ENCODE results near the gene REPIN1. TPM values are rescaled to one million over a fixed set of nuclear protein-coding genes. Genes with fewer than 3 reads are reported as not detected.

Gene REPIN1
- total RNA-seq, 2 donors from 2014 or later = 189 to 304 TPM

DNA sequence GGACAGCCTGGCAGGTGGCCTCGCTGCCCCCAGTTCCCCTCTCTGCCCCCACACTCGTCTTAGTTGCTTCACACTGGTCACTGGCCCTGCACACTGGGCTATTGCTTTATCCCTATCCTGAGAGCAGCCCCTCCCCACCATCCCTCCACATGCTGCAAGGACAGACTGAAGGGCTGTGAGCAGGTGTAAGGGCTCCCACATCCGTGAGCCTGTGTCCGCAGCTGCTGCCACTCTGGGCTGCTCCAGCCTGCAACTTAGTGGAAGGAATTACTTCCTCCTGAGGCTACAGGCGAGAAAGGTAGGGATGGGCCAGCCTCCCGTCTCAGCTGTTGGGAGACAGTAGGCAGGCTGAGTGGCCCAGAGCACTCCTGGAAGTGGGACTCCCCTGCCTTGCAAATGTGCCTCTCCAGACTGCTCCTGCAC lies 31.0 kb upstream of the REPIN1 start:
- Histone ChIP-seq H3K9me3 (no peaks in the 10 kb centered on the region), H3K4me1 (peaks cover 19% of the 10 kb centered on the region), H3K27ac (peak overlapping the region; percentile 7), H3K4me3 (no peak overlapping the region), H3K36me3 (no peaks in the 10 kb centered on the region), H3K9ac (ENCODE audit: low read depth in 2 of 2, low read length in 2 of 2) (peak overlapping the region; percentile 5 to 23), H3K27me3 (no peaks in the 10 kb centered on the region)
- intact Hi-C loops (cut with DNase I) = no loop called here
- TF ChIP-seq, protein P1, sequence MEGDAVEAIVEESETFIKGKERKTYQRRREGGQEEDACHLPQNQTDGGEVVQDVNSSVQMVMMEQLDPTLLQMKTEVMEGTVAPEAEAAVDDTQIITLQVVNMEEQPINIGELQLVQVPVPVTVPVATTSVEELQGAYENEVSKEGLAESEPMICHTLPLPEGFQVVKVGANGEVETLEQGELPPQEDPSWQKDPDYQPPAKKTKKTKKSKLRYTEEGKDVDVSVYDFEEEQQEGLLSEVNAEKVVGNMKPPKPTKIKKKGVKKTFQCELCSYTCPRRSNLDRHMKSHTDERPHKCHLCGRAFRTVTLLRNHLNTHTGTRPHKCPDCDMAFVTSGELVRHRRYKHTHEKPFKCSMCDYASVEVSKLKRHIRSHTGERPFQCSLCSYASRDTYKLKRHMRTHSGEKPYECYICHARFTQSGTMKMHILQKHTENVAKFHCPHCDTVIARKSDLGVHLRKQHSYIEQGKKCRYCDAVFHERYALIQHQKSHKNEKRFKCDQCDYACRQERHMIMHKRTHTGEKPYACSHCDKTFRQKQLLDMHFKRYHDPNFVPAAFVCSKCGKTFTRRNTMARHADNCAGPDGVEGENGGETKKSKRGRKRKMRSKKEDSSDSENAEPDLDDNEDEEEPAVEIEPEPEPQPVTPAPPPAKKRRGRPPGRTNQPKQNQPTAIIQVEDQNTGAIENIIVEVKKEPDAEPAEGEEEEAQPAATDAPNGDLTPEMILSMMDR (IDR thresholded peaks at IDR 0.05) = no peak
- DNase-seq = no peak

DNA sequence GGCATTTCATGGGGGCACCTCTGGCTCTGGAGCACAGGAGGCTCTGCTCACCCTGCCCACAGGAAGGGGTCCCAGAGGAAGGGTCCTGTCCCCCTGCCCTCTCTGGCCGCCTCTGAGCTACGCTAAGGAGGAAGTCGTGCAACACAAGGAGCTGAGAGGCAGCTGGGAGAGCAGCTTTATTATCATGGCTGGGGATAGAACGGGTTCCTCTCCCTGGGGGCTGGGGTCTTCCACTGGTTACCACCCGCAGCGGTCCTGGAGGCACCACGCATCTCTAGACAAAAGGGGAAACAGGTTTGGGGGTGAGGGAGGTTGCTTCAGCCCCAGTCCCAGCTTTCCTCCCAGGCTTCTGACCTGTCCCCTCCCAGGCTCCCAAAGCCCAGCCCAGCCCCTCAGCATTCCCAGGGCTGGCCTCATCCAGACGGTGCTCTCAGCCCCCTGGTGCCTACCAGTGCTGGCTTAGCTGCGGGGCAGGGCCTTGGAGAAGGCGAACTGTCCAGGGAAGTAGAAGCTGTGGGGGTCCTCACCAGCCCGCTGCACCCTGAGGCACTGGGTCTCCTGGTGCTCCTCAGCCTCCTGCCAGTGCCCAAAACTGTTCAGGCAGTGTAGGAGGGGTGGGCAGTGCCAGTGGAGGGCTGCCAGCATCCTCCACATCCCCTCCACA lies 30.3 kb upstream of the REPIN1 start:
- DNase-seq = no peak
- H3K9ac ChIP-seq (ENCODE audit: low read depth in 2 of 2, low read length in 2 of 2) = no peak overlapping the region
- H3K9me3 ChIP-seq = no peaks in the 10 kb centered on the region
- peaks cover 19% of the 10 kb centered on the region for H3K4me1 ChIP-seq
- H3K27ac ChIP-seq = no peak overlapping the region
- H3K4me3 ChIP-seq = no peak overlapping the region
- no peaks in the 10 kb centered on the region for H3K27me3 ChIP-seq
- H3K36me3 ChIP-seq = no peaks in the 10 kb centered on the region
- intact Hi-C loops (cut with DNase I) = no loop called here
- TF ChIP-seq, protein P1 (IDR thresholded peaks at IDR 0.05) = no peak

DNA sequence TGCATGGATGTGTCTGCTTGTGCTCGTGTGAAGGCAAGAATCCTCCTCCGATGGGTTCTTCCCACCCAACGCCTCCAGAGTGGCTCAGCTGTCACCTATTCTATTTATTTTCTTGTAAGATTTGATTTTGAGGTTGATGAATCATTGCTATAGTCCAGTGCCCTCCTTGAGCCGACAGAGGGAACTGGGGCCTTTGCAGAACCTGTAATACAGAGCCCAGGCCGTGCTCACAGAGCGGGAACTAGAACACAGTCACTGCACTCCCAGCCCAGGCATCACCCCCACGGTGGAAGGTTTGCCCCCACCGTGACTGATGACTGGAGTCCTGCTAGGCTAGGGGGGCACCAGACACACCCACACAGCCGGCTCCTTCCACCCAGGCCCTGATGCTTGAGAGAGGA lies 29.2 kb upstream of the REPIN1 start:
- no peak for DNase-seq
- no peaks in the 10 kb centered on the region for H3K27me3 ChIP-seq
- H3K9ac ChIP-seq (ENCODE audit: low read depth in 2 of 2, low read length in 2 of 2) = peak overlapping the region; percentile 12 to 53
- H3K36me3 ChIP-seq = no peaks in the 10 kb centered on the region
- H3K27ac ChIP-seq = peak overlapping the region; percentile 65
- TF ChIP-seq, protein P1 (IDR thresholded peaks at IDR 0.05) = no peak
- peak overlapping the region; percentile 43 for H3K4me3 ChIP-seq
- peaks cover 19% of the 10 kb centered on the region for H3K4me1 ChIP-seq
- H3K9me3 ChIP-seq = no peaks in the 10 kb centered on the region
- intact Hi-C loops (cut with DNase I) = no loop called here

DNA sequence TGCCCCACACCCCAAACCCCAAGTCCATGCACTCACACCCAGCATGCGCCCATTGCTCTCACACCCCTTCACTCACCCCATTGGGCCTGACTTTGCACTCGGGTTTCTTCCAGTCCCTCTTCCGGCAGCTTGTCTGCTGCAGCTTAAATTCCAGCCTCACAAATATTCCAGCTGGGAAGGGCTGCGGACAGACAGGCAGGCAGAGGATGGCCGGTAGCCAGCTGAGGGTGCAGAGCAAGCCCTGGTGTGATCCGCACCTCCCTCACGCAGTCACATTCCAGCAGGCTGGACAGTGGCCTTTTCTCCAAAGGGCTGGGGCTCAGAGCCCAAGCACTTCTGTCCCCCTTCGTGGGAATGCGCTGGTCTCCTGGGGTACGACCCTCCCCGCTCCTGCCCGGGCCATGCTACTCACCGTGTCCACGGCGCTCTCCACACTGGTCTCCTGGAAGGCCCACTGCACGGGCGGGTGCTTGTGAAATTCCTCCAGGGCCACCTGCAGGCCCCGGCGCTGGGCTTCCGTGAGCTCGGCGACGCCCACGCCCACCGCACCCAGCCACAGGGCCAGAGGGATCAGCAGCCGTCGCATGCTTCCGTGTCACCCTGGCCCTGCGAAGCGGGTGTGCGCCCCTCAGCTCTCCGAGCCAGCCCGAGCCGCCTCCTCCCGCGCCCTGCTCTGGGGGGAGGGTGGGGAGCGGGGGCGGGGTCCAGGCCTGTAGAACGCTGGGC lies 28.4 kb upstream of the REPIN1 start:
- Histone ChIP-seq H3K27ac (peak overlapping the region; percentile 65), H3K36me3 (no peaks in the 10 kb centered on the region), H3K9me3 (no peaks in the 10 kb centered on the region), H3K9ac (ENCODE audit: low read depth in 2 of 2, low read length in 2 of 2) (peak overlapping the region; percentile 12 to 58), H3K27me3 (no peaks in the 10 kb centered on the region), H3K4me1 (peaks cover 19% of the 10 kb centered on the region), H3K4me3 (peak overlapping the region; percentile 43)
- intact Hi-C loops (cut with DNase I) = no loop called here
- DNase-seq = peak; percentile 63
- TF ChIP-seq, protein P1 (IDR thresholded peaks at IDR 0.05) = no peak

DNA sequence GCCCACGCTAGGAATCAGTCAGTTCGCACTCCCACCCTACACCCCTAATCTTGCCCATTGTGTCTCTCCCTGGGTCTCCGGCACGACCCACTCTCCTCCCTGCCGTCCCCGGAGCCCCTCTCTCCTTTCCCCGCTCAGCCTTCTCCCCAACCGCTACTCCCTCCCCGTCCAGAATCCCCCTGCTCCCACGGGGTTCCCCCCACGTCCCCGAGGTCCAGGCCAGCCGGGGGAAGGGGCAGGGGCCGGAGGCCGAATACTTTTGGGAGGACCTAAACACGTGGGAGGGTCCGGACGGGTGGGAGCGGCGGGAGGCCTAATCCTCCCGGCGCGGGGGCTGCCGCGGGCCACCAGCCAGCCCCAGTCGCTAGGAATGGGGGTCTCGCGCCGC lies 27.8 kb upstream of the REPIN1 start:
- Histone ChIP-seq H3K36me3 (no peaks in the 10 kb centered on the region), H3K9ac (ENCODE audit: low read depth in 2 of 2, low read length in 2 of 2) (peak overlapping the region; percentile 65 to 66), H3K27me3 (no peaks in the 10 kb centered on the region), H3K27ac (peak overlapping the region; percentile 65), H3K4me1 (peaks cover 19% of the 10 kb centered on the region), H3K9me3 (no peaks in the 10 kb centered on the region), H3K4me3 (peak overlapping the region; percentile 43)
- TF ChIP-seq, protein P1 (IDR thresholded peaks at IDR 0.05) = no peak
- DNase-seq = no peak
- intact Hi-C loops (cut with DNase I) = no loop called here

Measured in colonic mucosa (tissue), 4 donors.